Activated T-cell treated with anti-CD3 and anti-CD28 coated beads for 24 hours (primary cell): Measurements from ENCODE around the gene UBE2G1.
A peak's percentile ranks its signal among the peaks of the same experiment; 100 is the strongest.
"Not testable (repeated sequence)": the region's sequence is repeated elsewhere in the genome, so short reads cannot be mapped to it uniquely, and the experiment has no call there.

Source experiments
- DNase-seq: peaks from one replicate; pipeline ENCODE4 v3.0.0-alpha.2; 2020; ENCODE audit warnings: low read depth

The UBE2G1 gene

GRCh38 chr17:4375039-4375748 is 8.7 kb upstream of the UBE2G1 start:
- DNase-seq, result peak; percentile 50

GRCh38 chr17:4369557-4370230 is 3.2 kb upstream of the UBE2G1 start:
- DNase-seq, result no peak

GRCh38 chr17:4368341-4368740 is 1.9 kb upstream of the UBE2G1 start:
- no peak for DNase-seq

GRCh38 chr17:4367177-4367576 is 702 bp upstream of the UBE2G1 start:
- DNase-seq, result not testable (repeated sequence)

GRCh38 chr17:4365628-4366326 is 698 bp downstream of the UBE2G1 start:
- peak; percentile 8 for DNase-seq

GRCh38 chr17:4365103-4365627 is 1.3 kb downstream of the UBE2G1 start:
- peak; percentile 84 for DNase-seq

GRCh38 chr17:4364622-4365041 is 1.8 kb downstream of the UBE2G1 start:
- no peak for DNase-seq

- DNase-seq, result no peak
Observed at GRCh38 chr17:4362141-4362540, 4.3 kb downstream of the UBE2G1 start.

GRCh38 chr17:4358154-4358553 is 8.3 kb downstream of the UBE2G1 start:
- no peak for DNase-seq

GRCh38 chr17:4357671-4358070 is 8.8 kb downstream of the UBE2G1 start:
- DNase-seq, result no peak

- DNase-seq, result no peak
Observed at GRCh38 chr17:4357030-4357628, 9.3 kb downstream of the UBE2G1 start.

GRCh38 chr17:4354862-4355514 is 11.5 kb downstream of the UBE2G1 start:
- DNase-seq, result no peak

GRCh38 chr17:4354206-4354605 is 12.3 kb downstream of the UBE2G1 start:
- DNase-seq, result no peak

- not testable (repeated sequence) for DNase-seq
Observed at GRCh38 chr17:4350214-4350613, 16.3 kb downstream of the UBE2G1 start.

GRCh38 chr17:4345581-4346252 is 20.8 kb downstream of the UBE2G1 start:
- DNase-seq, result no peak

- no peak for DNase-seq
Observed at GRCh38 chr17:4344926-4345325, 21.5 kb downstream of the UBE2G1 start.

GRCh38 chr17:4342535-4342934 is 23.9 kb downstream of the UBE2G1 start:
- DNase-seq, result no peak

GRCh38 chr17:4341616-4341977 is 24.9 kb downstream of the UBE2G1 start:
- DNase-seq, result no peak

- no peak for DNase-seq
Observed at GRCh38 chr17:4340914-4341615, 25.4 kb downstream of the UBE2G1 start.

GRCh38 chr17:4334776-4335584 is 31.5 kb downstream of the UBE2G1 start:
- DNase-seq, result no peak
